Measurements from ENCODE around the gene NAPSA. TPM values are rescaled to one million over a fixed set of nuclear protein-coding genes. Genes with fewer than 3 reads are reported as not detected.

Gene NAPSA
- total and polyA plus RNA-seq, 9 of the 15 experiments (the other 6 are each of a cell fraction or from before 2014, with no cell fraction given), result 0.25 to 1.9 (median 0.69) TPM

- H3K27ac ChIP-seq (ENCODE audit: extremely low read depth, low read depth, low read length), result peak overlapping the region; percentile 95
- H3K9me3 ChIP-seq (replicated peaks; ENCODE audit: control insufficient read depth, insufficient read depth, low read depth, low read length), result no peaks in the 10 kb centered on the region
- no peaks in the 10 kb centered on the region for H4K20me1 ChIP-seq (replicated peaks; ENCODE audit: control insufficient read depth, insufficient read depth, low read length)
- DNase-seq (ENCODE audit: extremely low read depth in 1 of 4, low spot score in 3 of 4) (peak; percentile 70 to 93 (median 78)), ATAC-seq (peak; percentile 85), FAIRE-seq (peak; percentile 90)
- intact Hi-C loops (cut with micrococcal nuclease), result loop anchor here (1.0 kb wide), 1 partner anchor 104 kb away; no protein-coding TSS in a partner anchor
- peaks cover 36 to 38% of the 10 kb centered on the region in 2 experiments for H3K4me1 ChIP-seq (replicated peaks in 1 of 2; ENCODE audit: control insufficient read depth in 2 of 2, insufficient read depth in 2 of 2, low read length in 2 of 2)
- 1% methylated on average over 50 of the region's 54 CpGs for WGBS (ENCODE audit: insufficient coverage, low coverage, missing lambda C conversion rate)
- H3K36me3 ChIP-seq (ENCODE audit: control insufficient read depth, insufficient read depth, low read length), result no peaks in the 10 kb centered on the region; the same call in 2 of the 3 replicates
- peak overlapping the region; percentile 72 to 94 for H3K9ac ChIP-seq (ENCODE audit: insufficient read depth in 1 of 2, low read depth in 2 of 2, low read length in 2 of 2)
- ChIA-PET POLR2A (interaction anchor here (0.5 to 2.3 kb wide), 17 partner anchors 11 to 216 kb away, joined by 3 to 11 read pairs (median 4); partner anchors contain the start of genes JOSD2, KCNC3 and NR1H2), CTCF (ENCODE audit: low intra/inter-chr PET ratio) (interaction anchor here (0.5 to 2.5 kb wide), 6 partner anchors 57 to 347 kb away, joined by 3 to 14 read pairs (median 7); no protein-coding TSS in a partner anchor)
- H3K4me2 ChIP-seq (ENCODE audit: insufficient read depth, low read length), result peak overlapping the region; percentile 94
- peaks cover 5% of the 10 kb centered on the region for H3K9me1 ChIP-seq (ENCODE audit: control insufficient read depth, insufficient read depth, low read length)
- TSS peak; percentile 89 for BruUV-seq (replicated peaks)
- H3K27me3 ChIP-seq (ENCODE audit: control insufficient read depth in 2 of 2, insufficient read depth in 2 of 2, low read length in 2 of 2), result no peaks in the 10 kb centered on the region
- peak overlapping the region; percentile 43 for H3K4me3 ChIP-seq
- peaks cover 28% of the 10 kb centered on the region for H3K79me2 ChIP-seq (ENCODE audit: control insufficient read depth, insufficient read depth, low read length)
- in situ Hi-C loops (cut with MboI), result loop anchor here (10.0 kb wide), 1 partner anchor 427 kb away; no protein-coding TSS in a partner anchor
- peak overlapping the region; percentile 94 for H2AFZ ChIP-seq (ENCODE audit: low read depth, low read length)
- no peak for TF ChIP-seq TRIM25 (IDR thresholded peaks at IDR 0.05; ENCODE audit: borderline replicate concordance)
- no peak for TF ChIP-seq FOXP1 (CRISPR knock-in tag; IDR thresholded peaks at IDR 0.05)
- no peak; the same call in 1 of the 2 replicates for TF ChIP-seq NR2C1 (IDR thresholded peaks at IDR 0.05)
- TF ChIP-seq NR2C1 (tag; IDR thresholded peaks at IDR 0.05), result 0 out of 2 replicates have a peak, but pooled peaks have one; percentile 8
- TF ChIP-seq CREM (IDR thresholded peaks at IDR 0.05; ENCODE audit: low read depth), result peak; percentile 90
- peak; percentile 94 for TF ChIP-seq PRDM10 (IDR thresholded peaks at IDR 0.05; ENCODE audit: partially characterized antibody)
- peak; percentile 41; the same call in 1 of the 2 replicates for TF ChIP-seq PML (IDR thresholded peaks at IDR 0.05; ENCODE audit: low read length)
- TF ChIP-seq HIVEP1 (CRISPR knock-in tag; IDR thresholded peaks at IDR 0.05), result no peak
- TF ChIP-seq ETS2 (tag; IDR thresholded peaks at IDR 0.05; ENCODE audit: borderline replicate concordance, poor library complexity, severe bottlenecking), result no peak
- TF ChIP-seq KAT8 (IDR thresholded peaks at IDR 0.05; ENCODE audit: low read depth), result no peak
- TF ChIP-seq IRF9 (tag; IDR thresholded peaks at IDR 0.05), result no peak
Measured at GRCh38 chr19:50357178-50358100, 8.0 kb downstream of the NAPSA start.

Data from K562 (cell line).